ENCODE data around the gene RASSF6.

DNA sequence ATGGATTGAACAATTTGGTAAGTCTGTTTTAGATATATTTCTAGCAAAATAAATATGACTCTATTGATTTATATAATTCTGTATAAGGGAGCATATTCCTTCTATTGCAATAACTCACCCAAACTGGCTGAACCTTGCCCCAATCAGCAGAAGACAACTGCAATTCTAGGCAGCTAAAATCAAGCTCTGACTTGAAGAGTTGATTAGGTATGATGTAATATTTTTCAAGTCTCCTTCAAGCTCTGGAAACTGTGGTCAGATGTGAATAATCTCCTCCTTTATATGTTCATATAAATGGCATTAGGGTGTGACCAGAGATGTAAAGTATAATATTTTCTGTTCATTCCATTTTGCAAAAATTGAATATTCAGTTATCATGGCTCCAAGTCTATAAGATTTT lies 8.2 kb downstream of the RASSF6 start:
- no peak for TF ChIP-seq POLR2A (IDR thresholded peaks at IDR 0.05)
- TF ChIP-seq, protein P1, sequence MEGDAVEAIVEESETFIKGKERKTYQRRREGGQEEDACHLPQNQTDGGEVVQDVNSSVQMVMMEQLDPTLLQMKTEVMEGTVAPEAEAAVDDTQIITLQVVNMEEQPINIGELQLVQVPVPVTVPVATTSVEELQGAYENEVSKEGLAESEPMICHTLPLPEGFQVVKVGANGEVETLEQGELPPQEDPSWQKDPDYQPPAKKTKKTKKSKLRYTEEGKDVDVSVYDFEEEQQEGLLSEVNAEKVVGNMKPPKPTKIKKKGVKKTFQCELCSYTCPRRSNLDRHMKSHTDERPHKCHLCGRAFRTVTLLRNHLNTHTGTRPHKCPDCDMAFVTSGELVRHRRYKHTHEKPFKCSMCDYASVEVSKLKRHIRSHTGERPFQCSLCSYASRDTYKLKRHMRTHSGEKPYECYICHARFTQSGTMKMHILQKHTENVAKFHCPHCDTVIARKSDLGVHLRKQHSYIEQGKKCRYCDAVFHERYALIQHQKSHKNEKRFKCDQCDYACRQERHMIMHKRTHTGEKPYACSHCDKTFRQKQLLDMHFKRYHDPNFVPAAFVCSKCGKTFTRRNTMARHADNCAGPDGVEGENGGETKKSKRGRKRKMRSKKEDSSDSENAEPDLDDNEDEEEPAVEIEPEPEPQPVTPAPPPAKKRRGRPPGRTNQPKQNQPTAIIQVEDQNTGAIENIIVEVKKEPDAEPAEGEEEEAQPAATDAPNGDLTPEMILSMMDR (IDR thresholded peaks at IDR 0.05), result no peak
